ENCODE data around the gene MRTO4. TPM values are rescaled to one million over a fixed set of nuclear protein-coding genes. Genes with fewer than 3 reads are reported as not detected.
A peak's percentile ranks its signal among the peaks of the same experiment; 100 is the strongest.
"Not testable (repeated sequence)": the region's sequence is repeated elsewhere in the genome, so short reads cannot be mapped to it uniquely, and the experiment has no call there.

MRTO4 gene
- total RNA-seq, 1 donor from 2014 or later = 132 TPM

DNA sequence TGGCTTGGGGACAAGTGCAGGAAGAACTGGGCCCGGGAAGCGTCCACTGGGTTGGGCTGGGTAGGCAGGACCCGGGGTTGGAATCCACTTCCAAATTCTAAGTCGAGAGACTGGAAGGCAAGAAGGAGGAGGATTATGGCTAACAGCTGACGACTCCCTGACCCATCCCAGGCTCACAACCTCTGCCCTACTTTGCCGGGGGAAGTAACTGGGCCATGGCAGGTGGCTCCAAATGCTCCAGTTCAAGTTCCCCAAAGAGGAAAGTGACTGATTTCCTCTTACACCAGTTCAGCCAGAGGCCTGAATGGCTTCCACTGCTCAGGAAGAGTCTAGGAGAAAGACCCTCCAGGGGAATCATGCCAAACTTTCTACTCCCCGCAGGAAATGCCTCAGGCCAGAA lies 11.7 kb upstream of the MRTO4 start:
- no peak for DNase-seq
- Mint-ChIP-seq H3K4me3 (no peak overlapping the region), H3K27me3 (no peaks in the 10 kb centered on the region), H3K36me3 (ENCODE audit: low read depth) (peaks cover 70% of the 10 kb centered on the region), H3K27ac (no peak overlapping the region), H3K9me3 (no peaks in the 10 kb centered on the region), H3K4me1 (no peaks in the 10 kb centered on the region)
- intact Hi-C loops (cut with micrococcal nuclease) = loop anchor here (5.0 kb wide), 2 partner anchors 53 to 128 kb away; no protein-coding TSS in a partner anchor

DNA sequence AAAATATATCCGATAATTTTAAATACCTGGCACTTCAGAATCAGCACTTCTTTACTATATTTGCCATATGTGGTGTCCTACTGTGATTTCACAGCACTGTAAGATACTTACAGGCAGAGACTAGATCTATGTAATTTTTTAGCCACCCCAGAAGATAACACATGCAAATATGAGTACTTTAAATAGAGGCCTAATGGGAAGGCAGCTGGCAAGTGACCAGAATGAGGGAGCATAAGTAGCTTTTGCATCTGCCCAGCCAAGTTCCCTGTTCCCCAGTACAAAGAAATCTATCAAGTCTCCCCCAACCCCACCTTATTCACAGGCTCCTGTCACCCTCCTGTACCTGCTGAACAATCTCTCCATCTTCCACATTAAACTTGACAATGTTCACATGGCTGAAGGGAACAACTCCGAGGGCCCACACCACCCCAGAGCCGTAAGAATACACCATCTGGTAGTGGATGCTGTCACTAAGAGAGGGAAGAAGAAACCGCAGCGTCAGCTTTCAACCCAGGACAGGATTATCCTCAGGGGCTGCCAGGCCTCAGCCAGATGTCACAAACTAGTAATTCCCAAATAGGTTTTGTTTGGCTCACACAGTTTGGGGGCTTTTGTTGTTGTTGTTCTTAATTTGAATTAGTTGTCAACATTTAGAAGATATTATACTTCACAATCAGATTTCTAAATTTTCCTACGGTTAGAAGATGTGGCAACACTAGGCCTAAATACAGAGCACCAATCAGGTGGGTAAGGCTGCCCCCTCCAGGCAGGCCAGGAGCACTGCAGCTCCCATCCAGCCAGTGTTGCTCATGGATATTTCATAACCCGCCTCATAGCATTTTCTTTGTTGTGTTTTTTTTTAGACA lies 10.7 kb upstream of the MRTO4 start:
- H3K36me3 Mint-ChIP-seq (ENCODE audit: low read depth) = peaks cover 70% of the 10 kb centered on the region
- H3K4me1 Mint-ChIP-seq = no peaks in the 10 kb centered on the region
- intact Hi-C loops (cut with micrococcal nuclease) = loop anchor here (5.0 kb wide), 2 partner anchors 54 to 129 kb away; no protein-coding TSS in a partner anchor
- DNase-seq = peak; percentile 92
- H3K27me3 Mint-ChIP-seq = no peaks in the 10 kb centered on the region
- no peaks in the 10 kb centered on the region for H3K9me3 Mint-ChIP-seq
- no peak overlapping the region for H3K4me3 Mint-ChIP-seq
- no peak overlapping the region for H3K27ac Mint-ChIP-seq

DNA sequence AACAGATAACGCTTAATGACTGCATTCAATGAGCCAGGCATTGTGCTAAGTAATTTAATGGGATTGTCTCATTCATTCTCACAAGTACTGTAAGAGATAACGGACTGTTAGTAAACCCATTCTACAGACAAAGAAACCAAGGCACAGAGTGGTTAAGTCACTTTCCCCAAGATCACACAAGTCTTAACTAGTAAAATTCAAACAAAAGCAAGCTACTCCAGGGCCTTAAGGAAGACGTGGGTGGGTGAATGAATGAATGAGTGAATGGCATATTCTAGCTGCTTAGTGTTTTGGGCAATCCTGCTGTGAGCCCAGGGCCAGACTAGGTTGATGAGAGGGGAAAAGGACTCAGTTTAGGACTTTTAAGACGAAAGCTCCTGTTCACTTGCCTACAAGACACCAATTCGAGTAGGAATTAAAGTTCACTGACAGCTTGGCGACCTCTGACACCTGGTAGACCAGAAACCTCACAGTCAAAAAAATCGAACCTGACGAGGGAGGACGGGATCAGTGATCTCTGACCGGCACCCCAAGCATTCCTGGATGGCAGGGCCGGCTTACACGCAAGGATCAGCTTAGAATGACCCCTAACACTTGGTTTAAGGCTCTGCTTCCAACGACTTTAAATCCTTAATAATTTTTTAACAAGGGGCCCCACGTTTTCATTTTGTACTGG lies 838 bp upstream of the MRTO4 start:
- peaks cover 24% of the 10 kb centered on the region for H3K4me1 Mint-ChIP-seq
- peaks cover 29% of the 10 kb centered on the region for H3K36me3 Mint-ChIP-seq (ENCODE audit: low read depth)
- H3K27me3 Mint-ChIP-seq = no peaks in the 10 kb centered on the region
- intact Hi-C loops (cut with micrococcal nuclease) = loop anchor here (1.0 to 10.0 kb wide), 5 partner anchors 40 to 394 kb away; partner anchors contain the start of genes AKR7A2, NBL1, SLC66A1 and UBR4
- peak overlapping the region; percentile 98 for H3K27ac Mint-ChIP-seq
- DNase-seq = peak; percentile 72
- no peaks in the 10 kb centered on the region for H3K9me3 Mint-ChIP-seq
- H3K4me3 Mint-ChIP-seq = peak overlapping the region; percentile 100

DNA sequence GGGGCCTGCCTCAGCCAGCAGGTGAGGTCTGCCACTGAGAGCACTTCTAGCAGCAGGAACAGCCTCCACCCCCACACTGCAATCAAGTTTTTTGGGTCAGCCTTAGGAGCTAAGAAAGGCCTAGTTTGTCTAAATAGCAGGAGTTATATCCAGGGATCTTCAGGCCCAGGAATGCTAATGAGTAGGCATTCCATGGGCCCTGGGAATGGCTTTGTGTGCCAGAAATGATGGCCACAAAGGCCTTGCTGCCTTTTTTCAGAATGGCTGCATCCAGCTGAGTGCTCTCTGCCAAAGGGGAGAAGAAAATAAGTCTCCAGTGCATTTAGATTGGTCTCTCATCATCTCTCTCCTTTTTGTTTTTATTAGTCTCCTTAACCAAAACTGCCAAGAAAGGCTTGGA lies 2.8 kb downstream of the MRTO4 start:
- Mint-ChIP-seq H3K27ac (no peak overlapping the region), H3K4me1 (peaks cover 32% of the 10 kb centered on the region), H3K9me3 (no peaks in the 10 kb centered on the region), H3K36me3 (ENCODE audit: low read depth) (peaks cover 56% of the 10 kb centered on the region), H3K4me3 (no peak overlapping the region), H3K27me3 (no peaks in the 10 kb centered on the region)
- DNase-seq = no peak
- intact Hi-C loops (cut with micrococcal nuclease) = loop anchor here (10.0 kb wide), 2 partner anchors 330 to 390 kb away; partner anchors contain the start of gene NBL1

DNA sequence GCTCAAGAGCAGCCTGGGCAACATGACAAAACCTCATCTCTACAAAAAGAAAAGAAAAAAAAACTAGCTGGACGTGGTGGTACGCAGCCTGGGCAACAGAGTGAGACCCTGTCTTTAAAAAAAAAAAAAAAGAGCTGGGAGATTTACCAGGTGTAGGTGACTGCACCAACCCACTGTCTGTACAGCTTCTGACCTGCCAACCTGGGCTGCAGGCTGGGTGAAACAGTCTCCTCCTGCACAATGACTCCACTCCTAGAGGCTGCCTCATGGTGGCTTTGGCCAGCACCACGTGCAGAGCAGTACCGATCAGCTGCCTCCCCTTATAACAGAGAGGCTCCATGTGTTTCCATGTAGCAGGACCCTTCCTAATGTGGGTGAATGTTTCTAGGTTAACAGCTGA lies 3.7 kb downstream of the MRTO4 start:
- H3K27ac Mint-ChIP-seq = no peak overlapping the region
- H3K27me3 Mint-ChIP-seq = no peaks in the 10 kb centered on the region
- intact Hi-C loops (cut with micrococcal nuclease) = loop anchor here (10.0 kb wide), 2 partner anchors 330 to 390 kb away; partner anchors contain the start of gene NBL1
- peaks cover 65% of the 10 kb centered on the region for H3K36me3 Mint-ChIP-seq (ENCODE audit: low read depth)
- H3K4me1 Mint-ChIP-seq = peaks cover 29% of the 10 kb centered on the region
- H3K9me3 Mint-ChIP-seq = no peaks in the 10 kb centered on the region
- no peak for DNase-seq
- no peak overlapping the region for H3K4me3 Mint-ChIP-seq

DNA sequence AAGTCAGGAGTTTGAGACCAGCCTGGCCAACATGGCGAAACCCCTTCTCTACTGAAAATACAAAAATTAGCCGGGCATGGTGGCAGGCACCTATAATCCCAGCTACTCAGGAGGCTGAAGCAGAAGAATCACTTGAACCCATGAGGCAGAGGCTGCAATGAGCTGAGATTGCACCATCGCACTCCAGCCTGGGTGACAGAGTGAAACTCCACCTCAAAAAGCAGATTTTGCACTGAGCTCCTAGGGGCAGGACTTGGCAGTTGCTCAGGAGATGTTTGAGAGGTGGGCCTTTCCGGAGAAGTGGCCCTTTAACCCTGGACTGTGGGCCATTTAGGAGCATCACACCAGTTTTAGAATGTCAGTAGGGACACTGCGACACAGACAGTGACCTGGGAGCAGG lies 4.7 kb downstream of the MRTO4 start:
- H3K4me3 Mint-ChIP-seq = not testable (repeated sequence)

DNA sequence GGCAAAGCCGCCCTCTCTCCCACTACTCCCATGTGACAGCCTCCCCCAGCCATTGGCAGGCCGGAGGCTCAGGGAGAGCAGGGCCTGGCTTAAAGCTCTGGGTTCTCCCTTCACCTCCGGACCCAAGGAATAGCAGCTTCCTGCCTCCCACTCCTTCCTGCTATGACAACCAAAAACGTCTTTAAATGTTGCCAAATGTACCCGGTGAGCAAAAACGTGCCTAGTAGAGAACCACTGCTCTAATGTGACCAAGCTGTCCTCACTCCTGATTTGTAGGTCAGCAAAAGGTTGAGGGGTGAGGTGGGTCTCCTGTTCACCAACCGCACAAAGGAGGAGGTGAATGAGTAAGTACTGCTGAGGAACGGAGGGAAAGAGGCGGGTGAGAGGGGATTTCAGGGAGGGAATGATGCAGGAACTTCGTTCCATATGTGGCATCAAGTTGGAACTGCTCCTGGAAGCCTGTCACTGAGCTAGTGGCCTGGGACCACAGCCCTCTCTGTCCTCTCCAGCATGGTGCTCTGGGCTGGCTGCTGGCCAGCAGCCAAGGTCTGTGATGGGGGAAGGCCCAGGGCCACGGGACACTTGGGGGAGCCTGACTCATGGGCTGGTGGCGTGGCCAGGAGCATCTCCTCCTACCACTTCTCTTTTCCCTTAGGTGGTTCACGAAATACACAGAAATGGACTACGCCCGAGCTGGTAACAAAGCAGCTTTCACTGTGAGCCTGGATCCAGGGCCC lies 5.7 kb downstream of the MRTO4 start:
- intact Hi-C loops (cut with micrococcal nuclease) = loop anchor here (10.0 kb wide), 2 partner anchors 333 to 387 kb away; partner anchors contain the start of gene NBL1
- Mint-ChIP-seq H3K4me1 (peaks cover 22% of the 10 kb centered on the region), H3K9me3 (no peaks in the 10 kb centered on the region), H3K36me3 (ENCODE audit: low read depth) (peaks cover 60% of the 10 kb centered on the region), H3K27ac (peak overlapping the region; percentile 83), H3K4me3 (peak overlapping the region; percentile 60), H3K27me3 (no peaks in the 10 kb centered on the region)
- DNase-seq = no peak

More for the DNA sequence above, 4.7 kb downstream of the MRTO4 start:
- not testable (repeated sequence) for H3K27me3 Mint-ChIP-seq, DNase-seq, H3K9me3 Mint-ChIP-seq
- intact Hi-C loops (cut with micrococcal nuclease) = loop anchor here (10.0 kb wide), 2 partner anchors 332 to 388 kb away; partner anchors contain the start of gene NBL1
- peaks cover 25% of the 10 kb centered on the region for H3K4me1 Mint-ChIP-seq
- peaks cover 64% of the 10 kb centered on the region for H3K36me3 Mint-ChIP-seq (ENCODE audit: low read depth)
- H3K27ac Mint-ChIP-seq = peak overlapping the region; percentile 51

DNA sequence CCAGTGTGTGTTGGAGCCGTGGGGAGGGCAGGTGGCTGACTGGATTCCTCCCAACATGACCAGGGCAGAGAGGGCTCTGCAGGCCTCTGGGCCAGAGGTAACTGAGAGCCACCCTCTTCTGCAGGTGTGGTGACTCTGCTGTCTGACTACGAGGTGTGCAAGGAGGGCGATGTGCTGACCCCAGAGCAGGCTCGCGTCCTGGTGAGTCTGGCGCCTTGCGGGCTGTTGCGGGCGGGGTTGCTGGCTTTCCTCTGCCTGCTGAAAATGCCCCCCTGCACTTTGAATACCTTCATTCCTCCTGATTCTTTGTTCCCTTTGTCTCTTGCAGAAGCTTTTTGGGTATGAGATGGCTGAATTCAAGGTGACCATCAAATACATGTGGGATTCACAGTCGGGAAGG lies 6.7 kb downstream of the MRTO4 start:
- H3K27ac Mint-ChIP-seq = peak overlapping the region; percentile 45
- H3K36me3 Mint-ChIP-seq (ENCODE audit: low read depth) = peaks cover 54% of the 10 kb centered on the region
- no peaks in the 10 kb centered on the region for H3K27me3 Mint-ChIP-seq
- H3K4me3 Mint-ChIP-seq = no peak overlapping the region
- H3K4me1 Mint-ChIP-seq = peaks cover 17% of the 10 kb centered on the region
- intact Hi-C loops (cut with micrococcal nuclease) = loop anchor here (10.0 kb wide), 2 partner anchors 334 to 386 kb away; partner anchors contain the start of gene NBL1
- H3K9me3 Mint-ChIP-seq = no peaks in the 10 kb centered on the region
- no peak for DNase-seq

DNA sequence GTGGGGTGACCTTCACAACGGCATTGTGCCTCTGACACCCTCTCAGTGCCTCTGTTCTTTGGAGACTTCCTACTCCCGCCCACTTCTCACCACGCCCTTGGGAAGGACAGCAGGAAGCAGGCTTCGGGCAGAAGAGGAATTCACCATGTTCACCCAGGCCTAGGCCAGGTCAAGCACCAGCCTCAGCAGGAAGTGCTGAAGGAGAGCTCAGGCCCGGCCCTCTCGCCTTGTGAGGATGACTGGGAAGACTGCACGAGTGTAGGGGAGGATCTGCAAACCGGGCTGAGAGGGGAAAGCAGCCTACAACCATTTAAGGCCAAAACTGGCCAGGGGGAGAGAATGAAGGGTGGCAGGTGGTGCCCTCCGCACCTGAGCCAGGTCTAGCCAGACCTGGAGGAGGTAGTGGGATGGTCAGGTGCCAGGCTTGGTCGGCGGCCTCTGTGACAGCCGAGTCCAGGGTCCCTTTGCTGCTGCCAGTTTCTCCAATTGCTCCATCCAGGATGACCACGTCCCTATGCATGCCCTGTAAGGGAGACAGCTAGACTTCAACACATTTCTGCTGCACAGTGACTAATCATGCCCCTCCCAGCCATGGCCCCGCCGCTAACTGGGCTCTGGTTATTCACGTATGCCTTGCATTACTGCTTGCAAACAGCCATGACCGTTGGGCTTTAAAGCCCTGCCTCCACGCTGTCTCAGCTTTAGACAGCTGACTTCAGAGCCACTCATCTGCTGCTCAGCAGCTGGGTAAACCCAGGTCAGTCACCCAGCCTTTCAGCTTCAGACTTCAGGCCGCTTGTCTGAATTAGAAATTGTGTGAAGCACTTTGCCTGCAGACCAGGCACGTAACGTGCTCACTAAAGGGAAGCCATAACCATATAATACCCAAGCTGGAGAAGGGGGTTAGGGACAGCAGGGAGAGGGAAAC lies 8.9 kb downstream of the MRTO4 start:
- H3K4me1 Mint-ChIP-seq = peaks cover 8% of the 10 kb centered on the region
- no peak overlapping the region for H3K4me3 Mint-ChIP-seq
- no peak for DNase-seq
- H3K27me3 Mint-ChIP-seq = no peaks in the 10 kb centered on the region
- no peak overlapping the region for H3K27ac Mint-ChIP-seq
- peaks cover 43% of the 10 kb centered on the region for H3K36me3 Mint-ChIP-seq (ENCODE audit: low read depth)
- H3K9me3 Mint-ChIP-seq = no peaks in the 10 kb centered on the region
- intact Hi-C loops (cut with micrococcal nuclease) = no loop called here

DNA sequence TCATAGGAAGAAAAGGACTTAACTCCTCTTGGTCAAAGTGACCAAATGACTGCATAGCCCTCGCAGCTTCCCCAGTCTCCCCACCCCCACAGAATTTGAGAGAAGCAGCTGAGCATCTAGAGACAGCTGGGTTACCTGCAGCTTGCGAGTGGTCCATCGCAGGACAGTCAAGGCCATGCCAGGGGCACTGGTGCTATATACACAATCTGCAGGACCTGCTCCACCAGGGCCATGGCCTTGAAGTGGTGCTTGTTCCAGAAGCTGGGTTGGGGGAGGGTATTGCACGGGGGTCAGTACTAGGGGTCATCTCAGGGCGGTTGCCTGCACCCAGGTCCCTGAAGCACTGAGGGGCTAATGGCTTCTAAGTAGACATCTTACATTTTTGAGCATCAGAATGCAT lies 10.4 kb downstream of the MRTO4 start:
- no peaks in the 10 kb centered on the region for H3K27me3 Mint-ChIP-seq
- DNase-seq = no peak
- no peak overlapping the region for H3K4me3 Mint-ChIP-seq
- no peaks in the 10 kb centered on the region for H3K9me3 Mint-ChIP-seq
- peaks cover 3% of the 10 kb centered on the region for H3K4me1 Mint-ChIP-seq
- H3K27ac Mint-ChIP-seq = no peak overlapping the region
- intact Hi-C loops (cut with micrococcal nuclease) = no loop called here
- H3K36me3 Mint-ChIP-seq (ENCODE audit: low read depth) = peaks cover 29% of the 10 kb centered on the region

DNA sequence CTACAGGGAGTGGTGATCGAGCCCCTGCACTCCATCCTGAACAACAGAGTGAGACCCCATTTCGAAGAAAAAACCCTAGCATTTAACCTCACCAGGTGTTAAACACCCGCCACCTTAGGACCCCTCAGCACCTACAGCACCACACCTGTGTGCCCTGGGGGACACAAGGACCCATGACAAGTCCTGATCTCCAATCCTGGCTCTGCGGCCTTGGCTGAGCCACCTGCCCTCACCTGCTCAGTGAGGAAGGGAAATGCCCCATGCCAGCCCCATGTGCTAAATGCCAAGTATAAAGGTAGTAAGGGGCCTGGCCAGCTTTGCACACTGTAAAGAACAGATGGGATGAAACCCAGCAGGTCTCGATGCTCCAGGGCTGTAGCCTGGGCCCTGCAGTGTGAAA lies 11.1 kb downstream of the MRTO4 start:
- H3K4me1 Mint-ChIP-seq = no peaks in the 10 kb centered on the region
- H3K4me3 Mint-ChIP-seq = no peak overlapping the region
- intact Hi-C loops (cut with micrococcal nuclease) = no loop called here
- no peak for DNase-seq
- H3K36me3 Mint-ChIP-seq (ENCODE audit: low read depth) = peaks cover 22% of the 10 kb centered on the region
- no peak overlapping the region for H3K27ac Mint-ChIP-seq
- no peaks in the 10 kb centered on the region for H3K9me3 Mint-ChIP-seq
- no peaks in the 10 kb centered on the region for H3K27me3 Mint-ChIP-seq

DNA sequence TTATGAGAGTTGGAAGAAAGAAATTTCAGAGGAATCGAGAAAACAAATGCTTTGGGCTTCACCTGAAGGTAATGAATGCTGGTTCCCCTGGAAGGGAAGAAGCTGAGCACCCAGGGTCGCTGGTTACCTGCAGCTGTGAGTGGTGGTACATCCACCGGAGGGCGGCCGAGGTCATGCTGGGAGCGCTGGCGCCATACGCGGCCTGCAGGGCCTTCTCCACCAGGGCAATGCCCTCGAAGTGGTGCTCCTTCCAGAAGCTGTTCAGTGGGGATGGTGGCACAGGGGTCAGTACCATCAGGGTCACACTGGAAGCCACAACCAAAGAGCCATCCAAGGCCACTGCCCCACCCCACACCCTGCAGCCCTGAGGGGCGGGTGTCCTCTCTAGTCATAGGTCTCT lies 16.8 kb downstream of the MRTO4 start:
- Mint-ChIP-seq H3K9me3 (no peaks in the 10 kb centered on the region), H3K27ac (no peak overlapping the region), H3K27me3 (peaks cover 9% of the 10 kb centered on the region), H3K4me3 (no peak overlapping the region), H3K36me3 (ENCODE audit: low read depth) (no peaks in the 10 kb centered on the region), H3K4me1 (no peaks in the 10 kb centered on the region)
- intact Hi-C loops (cut with micrococcal nuclease) = no loop called here
- DNase-seq = no peak

Measured in activated CD4-positive, alpha-beta T cell treated with anti-CD3 and anti-CD28 coated beads, Interleukin-2, amount 10 ng/mL, durations not matched to agents 24 days and 14 days (primary cell).